ENCODE results near the gene DCPS.

DNA sequence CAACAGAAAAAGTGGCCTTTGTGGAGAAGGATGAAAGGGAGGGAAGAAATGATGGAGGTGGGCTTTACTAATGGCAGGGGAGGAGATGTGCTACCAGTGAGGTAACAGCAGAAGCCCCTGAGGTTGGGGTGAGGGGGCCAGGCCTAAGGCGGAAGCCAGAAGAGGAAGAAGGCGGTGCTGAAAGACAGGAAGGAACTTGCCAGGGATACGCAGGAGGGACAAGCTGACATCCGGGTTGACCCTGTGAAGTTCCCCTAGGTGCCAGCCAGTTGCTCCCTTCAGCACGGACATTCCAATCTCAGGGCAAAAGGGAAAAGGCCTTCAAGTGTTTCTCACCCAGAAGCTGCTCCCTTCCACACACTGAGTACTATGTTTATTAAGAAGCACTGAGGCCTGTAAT lies 23.3 kb upstream of the DCPS start:
- no peak for TF ChIP-seq EZH2 (IDR thresholded peaks at IDR 0.05; ENCODE audit: insufficient read depth, poor library complexity, severe bottlenecking)
- TF ChIP-seq EZH2phosphoT487 (IDR thresholded peaks at IDR 0.05; ENCODE audit: insufficient read depth, low read depth): no peak
